Stromal cell of bone marrow (primary cell): Measurements from ENCODE around the gene GPR39.
A peak's percentile ranks its signal among the peaks of the same experiment; 100 is the strongest.

ENCODE experiments used
- DNase-seq: peaks from one replicate; pipeline ENCODE4 v3.0.0-alpha.2; 2012; ENCODE audit warnings: low read depth

The GPR39 gene

GRCh38 chr2:132414081-132414480 lies 2.5 kb upstream of the GPR39 start:
- no peak for DNase-seq

DNA sequence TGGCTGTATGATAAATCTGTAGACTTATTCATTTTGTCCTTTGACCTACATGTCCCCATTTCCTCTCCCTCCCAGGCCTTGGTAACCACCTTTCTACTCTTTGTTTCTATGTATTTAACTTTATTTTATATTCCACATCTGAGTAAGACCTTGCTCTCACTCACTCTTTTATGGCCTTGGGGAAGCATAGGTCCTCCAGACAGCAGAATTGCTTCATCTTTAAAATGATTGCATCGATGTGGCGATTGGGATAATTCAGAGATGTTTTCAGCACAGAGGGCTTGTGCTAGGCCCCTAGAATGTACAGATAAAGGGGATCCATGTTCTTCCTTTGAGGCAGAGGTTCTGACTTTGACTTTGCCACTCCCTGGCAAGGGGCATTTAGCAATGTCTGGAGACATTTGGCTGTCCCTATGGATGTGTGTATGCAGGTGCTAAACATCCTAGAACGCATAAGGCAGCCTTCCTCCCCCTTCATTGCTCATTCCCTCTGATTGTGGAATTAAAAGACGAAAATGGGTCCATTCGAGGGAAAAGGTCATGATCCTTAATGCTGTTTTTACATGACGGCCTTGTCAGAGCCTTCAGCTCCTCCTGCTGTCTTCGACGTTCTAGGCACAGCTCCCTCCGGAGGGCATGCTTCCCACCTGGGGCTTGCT lies 1.2 kb upstream of the GPR39 start:
- DNase-seq, result no peak

- peak; percentile 85 for DNase-seq
Observed at GRCh38 chr2:132415915-132416722, 486 bp upstream of the GPR39 start.

GRCh38 chr2:132417430-132418035 lies 928 bp downstream of the GPR39 start:
- DNase-seq, result no peak

DNA sequence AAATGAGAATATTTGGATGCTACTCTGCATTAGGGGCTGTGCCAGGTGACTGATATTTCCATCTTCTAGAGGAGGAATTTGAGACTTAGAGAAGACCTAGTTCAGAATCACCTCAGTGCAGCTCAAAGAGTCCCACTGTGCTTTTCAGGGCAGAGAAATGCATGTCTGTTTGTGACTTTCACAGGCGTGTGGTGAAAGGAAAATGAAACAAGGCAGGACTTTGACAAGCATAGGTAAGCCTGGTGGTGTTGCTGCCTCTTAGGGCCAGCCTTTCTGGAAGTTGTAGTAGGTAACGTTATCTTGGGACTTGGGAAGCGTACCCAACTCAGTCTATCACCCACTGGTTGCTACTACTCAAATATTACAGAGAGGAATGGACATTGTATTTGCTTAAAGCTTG lies 2.6 kb downstream of the GPR39 start:
- DNase-seq, result no peak

GRCh38 chr2:132419941-132420340 lies 3.3 kb downstream of the GPR39 start:
- no peak for DNase-seq

DNA sequence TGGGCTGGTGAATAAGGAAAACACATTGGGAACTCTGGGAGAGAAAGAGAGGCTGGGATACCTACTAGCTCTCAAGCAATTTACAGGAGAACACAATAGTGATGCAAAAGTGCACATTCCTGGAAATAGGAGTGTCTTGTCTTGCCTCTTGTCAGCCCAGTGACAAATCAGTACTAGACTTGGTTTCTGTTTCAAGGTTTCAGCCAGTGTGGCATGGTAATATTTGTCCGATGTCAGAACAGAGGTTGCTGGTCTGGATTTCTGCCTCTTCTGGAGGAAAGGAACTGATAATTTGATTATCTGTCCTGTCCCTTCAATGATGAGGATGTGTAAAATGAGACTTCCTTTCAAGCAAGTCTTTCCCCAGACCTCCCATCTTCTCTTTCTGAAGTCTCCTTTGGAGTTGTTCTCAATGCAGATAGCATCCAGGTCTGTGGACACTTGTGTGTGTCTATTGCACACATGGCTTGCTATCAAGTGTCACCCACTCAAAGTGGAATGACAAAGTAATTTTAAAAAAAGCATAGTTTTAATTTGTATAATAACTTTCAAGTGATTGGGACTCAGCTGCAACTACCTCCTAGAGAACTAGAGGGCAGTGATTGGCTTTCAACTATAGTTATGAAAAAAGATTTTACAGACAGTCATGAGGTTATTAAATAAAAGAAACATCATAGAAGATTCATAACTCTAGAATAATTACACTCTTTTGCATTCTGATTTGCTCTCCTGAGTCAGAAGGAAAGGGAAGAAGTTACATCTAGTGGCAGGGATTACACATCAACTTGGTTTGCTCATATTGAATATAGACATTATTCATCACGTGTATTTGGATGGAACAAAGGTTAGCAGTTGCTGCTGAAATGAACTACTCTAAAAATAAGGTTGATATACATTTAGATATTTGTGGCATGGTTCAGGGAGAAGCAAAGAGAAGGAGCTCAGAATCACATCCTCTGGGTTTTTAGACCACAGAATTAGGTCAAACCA lies 4.5 kb downstream of the GPR39 start:
- DNase-seq, result peak; percentile 23

- DNase-seq, result no peak
Observed at GRCh38 chr2:132422736-132423135, 6.1 kb downstream of the GPR39 start.

GRCh38 chr2:132424526-132425121 lies 8.0 kb downstream of the GPR39 start:
- DNase-seq, result peak; percentile 65

- DNase-seq, result no peak
Observed at GRCh38 chr2:132426033-132426432, 9.4 kb downstream of the GPR39 start.

- no peak for DNase-seq
Observed at GRCh38 chr2:132426656-132427055, 10.1 kb downstream of the GPR39 start.

- DNase-seq, result no peak
Observed at GRCh38 chr2:132429351-132429750, 12.7 kb downstream of the GPR39 start.

- DNase-seq, result no peak
Observed at GRCh38 chr2:132429941-132430573, 13.5 kb downstream of the GPR39 start.

DNA sequence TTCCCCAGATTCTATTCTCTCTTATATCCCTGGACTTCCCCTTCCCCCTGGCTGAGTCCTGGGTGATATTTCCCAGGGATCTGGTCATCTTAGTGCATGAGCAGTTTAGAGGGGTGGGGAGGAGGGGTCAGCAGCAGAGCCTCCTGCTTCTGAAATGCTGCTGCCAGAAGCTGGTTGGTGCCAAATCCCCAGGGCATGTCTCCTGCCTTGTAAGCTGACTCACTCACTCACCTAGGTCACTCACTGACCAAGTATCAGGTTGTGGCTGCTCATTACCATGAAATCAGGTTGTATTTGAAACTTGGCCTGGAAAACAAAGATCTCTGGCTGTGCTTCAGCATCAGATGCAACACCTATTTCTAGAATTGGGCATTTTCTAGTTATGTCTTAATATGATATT lies 14.3 kb downstream of the GPR39 start:
- DNase-seq, result no peak

DNA sequence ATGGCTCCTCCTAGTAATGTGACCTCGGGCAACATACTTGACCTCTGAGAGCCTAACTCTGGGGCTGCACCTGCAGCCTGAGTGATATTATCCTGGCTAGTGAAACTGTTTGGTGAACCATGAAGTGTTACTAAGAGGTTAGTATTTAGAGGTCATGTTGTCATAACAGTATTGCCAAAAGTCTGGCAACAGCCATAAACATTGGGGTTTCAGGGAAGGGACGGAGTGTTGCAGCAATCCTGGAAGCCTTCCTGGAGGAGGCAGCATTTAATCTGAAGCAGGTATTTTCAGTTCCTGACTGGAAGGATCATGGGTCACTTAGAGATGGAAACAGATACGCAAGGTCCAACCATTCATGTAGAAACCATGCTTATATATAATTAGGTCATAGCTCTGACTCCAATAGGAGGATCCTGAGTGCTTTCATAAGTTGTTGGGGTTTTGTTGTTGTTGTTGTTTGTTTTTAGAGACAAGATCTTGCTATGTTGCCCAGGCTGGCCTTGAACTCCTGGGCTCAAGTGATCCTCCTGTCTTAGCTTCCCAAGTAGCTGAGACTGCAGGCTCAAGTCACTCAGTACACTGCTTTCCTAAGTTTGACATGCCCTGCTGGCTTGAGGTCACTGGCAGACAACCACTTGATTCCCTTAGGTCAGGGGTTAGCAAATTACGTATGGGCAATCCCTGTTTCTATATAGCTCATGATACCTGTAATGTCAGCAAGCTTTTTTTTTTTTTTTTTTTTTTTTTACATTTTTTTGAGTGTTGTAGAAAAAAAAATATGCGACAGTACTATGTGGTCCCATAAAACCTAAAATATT lies 21.5 kb downstream of the GPR39 start:
- DNase-seq, result no peak

- peak; percentile 78 for DNase-seq
Observed at GRCh38 chr2:132438691-132439090, 22.1 kb downstream of the GPR39 start.

DNA sequence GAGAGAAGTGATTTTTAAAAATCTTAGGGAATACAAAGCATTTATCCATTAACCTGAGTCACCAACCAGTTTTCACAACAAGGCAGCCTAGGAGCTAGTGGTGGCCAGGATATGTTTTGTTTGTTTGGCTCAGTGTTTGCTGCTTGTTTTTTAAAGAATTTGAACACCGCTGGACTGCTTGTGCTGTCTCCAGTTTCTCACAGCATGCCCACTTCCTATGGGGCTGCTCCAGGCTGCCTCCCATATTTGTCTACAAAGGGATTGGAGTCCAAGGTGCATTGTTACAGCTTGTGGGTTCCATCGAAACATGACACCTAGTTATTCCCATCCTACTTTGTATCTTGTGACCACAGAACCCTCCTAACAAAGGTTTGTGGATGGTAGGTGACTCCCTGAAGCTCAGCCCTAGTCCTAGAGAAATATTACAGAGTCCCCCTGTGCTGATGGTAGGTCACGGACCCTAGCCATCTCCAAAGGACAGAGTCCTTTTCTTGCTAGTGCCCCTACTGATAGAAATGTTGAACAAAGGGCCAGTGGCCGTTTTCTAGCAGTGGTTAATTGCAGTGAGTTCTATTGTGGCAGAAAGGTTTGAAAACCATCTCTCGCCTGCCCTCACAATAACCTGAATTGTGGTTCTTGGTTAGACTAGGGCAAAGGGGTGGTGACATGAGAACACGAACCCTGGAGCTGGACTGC lies 23.2 kb downstream of the GPR39 start:
- DNase-seq, result no peak

- DNase-seq, result no peak
Observed at GRCh38 chr2:132441051-132441450, 24.4 kb downstream of the GPR39 start.

- DNase-seq, result no peak
Observed at GRCh38 chr2:132442278-132442677, 25.7 kb downstream of the GPR39 start.

- no peak for DNase-seq
Observed at GRCh38 chr2:132443106-132443505, 26.5 kb downstream of the GPR39 start.
